Measurements from ENCODE around the gene XKR8. TPM values are rescaled to one million over a fixed set of nuclear protein-coding genes. Genes with fewer than 3 reads are reported as not detected.

XKR8 gene
- total RNA-seq, 1 experiment from 2014 or later = 17.2 TPM

DNA sequence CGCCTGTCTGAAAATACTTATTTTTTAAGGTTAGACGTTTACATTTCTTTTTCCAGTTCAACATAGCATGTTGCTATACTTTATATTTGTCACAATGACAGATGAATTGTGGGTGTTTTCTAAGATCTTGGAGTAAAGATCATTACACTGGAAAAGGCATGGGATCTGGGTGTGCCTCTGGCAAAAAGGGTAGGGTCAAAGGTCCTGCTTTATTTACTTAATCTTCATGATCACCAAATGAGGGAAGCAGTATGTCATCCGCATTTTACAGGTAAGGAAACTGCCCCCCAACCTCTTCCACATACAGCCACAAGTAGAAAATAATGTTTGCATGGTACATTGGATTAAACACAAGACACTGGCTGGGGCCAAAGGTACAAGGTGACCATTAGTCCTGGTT is 37.5 kb upstream of the XKR8 start:
- WGBS (ENCODE audit: extremely low coverage, insufficient read length, low lambda C conversion rate) = no CpG with 5 or more reads among the region's 3 CpGs
- TF ChIP-seq, protein P1, sequence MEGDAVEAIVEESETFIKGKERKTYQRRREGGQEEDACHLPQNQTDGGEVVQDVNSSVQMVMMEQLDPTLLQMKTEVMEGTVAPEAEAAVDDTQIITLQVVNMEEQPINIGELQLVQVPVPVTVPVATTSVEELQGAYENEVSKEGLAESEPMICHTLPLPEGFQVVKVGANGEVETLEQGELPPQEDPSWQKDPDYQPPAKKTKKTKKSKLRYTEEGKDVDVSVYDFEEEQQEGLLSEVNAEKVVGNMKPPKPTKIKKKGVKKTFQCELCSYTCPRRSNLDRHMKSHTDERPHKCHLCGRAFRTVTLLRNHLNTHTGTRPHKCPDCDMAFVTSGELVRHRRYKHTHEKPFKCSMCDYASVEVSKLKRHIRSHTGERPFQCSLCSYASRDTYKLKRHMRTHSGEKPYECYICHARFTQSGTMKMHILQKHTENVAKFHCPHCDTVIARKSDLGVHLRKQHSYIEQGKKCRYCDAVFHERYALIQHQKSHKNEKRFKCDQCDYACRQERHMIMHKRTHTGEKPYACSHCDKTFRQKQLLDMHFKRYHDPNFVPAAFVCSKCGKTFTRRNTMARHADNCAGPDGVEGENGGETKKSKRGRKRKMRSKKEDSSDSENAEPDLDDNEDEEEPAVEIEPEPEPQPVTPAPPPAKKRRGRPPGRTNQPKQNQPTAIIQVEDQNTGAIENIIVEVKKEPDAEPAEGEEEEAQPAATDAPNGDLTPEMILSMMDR (conservative IDR thresholded peaks at IDR 0.05) = no peak
- no peak overlapping the region for H2BK20ac ChIP-seq (ENCODE audit: low read depth, low read length, poor library complexity, severe bottlenecking)
- Mint-ChIP-seq H3K9me3 (no peaks in the 10 kb centered on the region), H3K27me3 (ENCODE audit: low read depth) (peaks cover 14% of the 10 kb centered on the region), H3K4me3 (no peak overlapping the region), H3K27ac (no peak overlapping the region), H3K36me3 (ENCODE audit: insufficient read depth in 1 of 3, low read depth in 3 of 3) (no peaks in the 10 kb centered on the region), H3K4me1 (0 out of 4 replicates have a peak, but pooled peaks cover 0 to 2% of the 10 kb centered on the region in 2 experiments)
- H3K4me1 ChIP-seq (ENCODE audit: insufficient read depth, low read length) = no peaks in the 10 kb centered on the region
- H3K23me2 ChIP-seq (ENCODE audit: insufficient read length, low read depth, low read length, poor library complexity, severe bottlenecking) = no peaks in the 10 kb centered on the region
- no peak overlapping the region for H2AFZ ChIP-seq (ENCODE audit: low read length)
- H3K79me1 ChIP-seq (ENCODE audit: insufficient read depth, low read depth, low read length, poor library complexity, severe bottlenecking) = no peaks in the 10 kb centered on the region
- no peak overlapping the region for H3K4ac ChIP-seq (ENCODE audit: low read depth, low read length)
- H3K27ac ChIP-seq (ENCODE audit: insufficient read length, low read depth, low read length) = no peak overlapping the region
- H3K9me3 ChIP-seq (ENCODE audit: control insufficient read depth, low read depth, low read length) = no peaks in the 10 kb centered on the region
- DNase-seq = no peak
- no peak overlapping the region for H2BK120ac ChIP-seq (ENCODE audit: low read depth, low read length, poor library complexity, severe bottlenecking)
- H2BK5ac ChIP-seq (ENCODE audit: insufficient read length, low read length) = no peak overlapping the region
- H4K20me1 ChIP-seq (ENCODE audit: control insufficient read depth, insufficient read depth, insufficient read length) = no peaks in the 10 kb centered on the region
- H2BK12ac ChIP-seq (ENCODE audit: insufficient read length, low read depth, low read length) = no peak overlapping the region
- H4K91ac ChIP-seq (ENCODE audit: insufficient read length, low read depth, low read length) = no peak overlapping the region
- no peaks in the 10 kb centered on the region for H3K79me2 ChIP-seq (ENCODE audit: insufficient read depth, low read length)
- no peak overlapping the region for H3K23ac ChIP-seq (ENCODE audit: insufficient read length, low read depth, low read length)
- H3K27me3 ChIP-seq (ENCODE audit: insufficient read depth, low read length) = no peaks in the 10 kb centered on the region
- H4K5ac ChIP-seq (ENCODE audit: insufficient read length, low read depth, low read length) = no peak overlapping the region
- H4K8ac ChIP-seq (replicated peaks; ENCODE audit: insufficient read length, low read depth, low read length) = no peak overlapping the region
- no peak overlapping the region for H3T11ph ChIP-seq (ENCODE audit: low read length)
- no peak overlapping the region for H3K56ac ChIP-seq (ENCODE audit: insufficient read length, low read depth, low read length)
- H3K18ac ChIP-seq (ENCODE audit: insufficient read length, low read depth, low read length) = no peak overlapping the region
- H3K9ac ChIP-seq (ENCODE audit: extremely low read depth, insufficient read length, low read length) = no peak overlapping the region
- no peak overlapping the region for H2AK5ac ChIP-seq (ENCODE audit: insufficient read length, low read length)
- no peak overlapping the region for H3K14ac ChIP-seq (ENCODE audit: insufficient read depth, low read length)
- H2BK15ac ChIP-seq (ENCODE audit: low read depth, low read length) = no peak overlapping the region
- no peak overlapping the region for H3K4me2 ChIP-seq (ENCODE audit: insufficient read depth, insufficient read length, low read length)
